GM21423 (cell line): Measurements from ENCODE around the gene CLCN4.

Source experiments
- ATAC-seq: cut with Tn5 transposase; IDR thresholded peaks from one replicate; pipeline ENCODE4 v1.9.1; 2021; ENCODE audit warnings: mild to moderate bottlenecking, moderate library complexity; ENCODE audit not compliant: unreplicated experiment

CLCN4 gene

GRCh38 chrX:10128386-10128785 lies 28.4 kb upstream of the CLCN4 start:
- no peak for ATAC-seq

- no peak for ATAC-seq
These were observed 27.5 kb upstream of the CLCN4 start for GRCh38 chrX:10129229-10129628.

GRCh38 chrX:10130354-10130753 lies 26.4 kb upstream of the CLCN4 start:
- no peak for ATAC-seq

GRCh38 chrX:10133980-10134676 lies 22.6 kb upstream of the CLCN4 start:
- no peak for ATAC-seq

GRCh38 chrX:10134921-10135320 lies 21.9 kb upstream of the CLCN4 start:
- ATAC-seq, result no peak

- no peak for ATAC-seq
These were observed 21.0 kb upstream of the CLCN4 start for GRCh38 chrX:10135561-10136399.

- ATAC-seq, result no peak
These were observed 18.0 kb upstream of the CLCN4 start for GRCh38 chrX:10138726-10139125.

GRCh38 chrX:10140264-10140663 lies 16.5 kb upstream of the CLCN4 start:
- no peak for ATAC-seq

- ATAC-seq, result no peak
These were observed 14.7 kb upstream of the CLCN4 start for GRCh38 chrX:10142041-10142599.

GRCh38 chrX:10143071-10143983 lies 13.4 kb upstream of the CLCN4 start:
- ATAC-seq, result no peak

- ATAC-seq, result no peak
These were observed 10.4 kb upstream of the CLCN4 start for GRCh38 chrX:10146346-10146745.

GRCh38 chrX:10152086-10152485 lies 4.7 kb upstream of the CLCN4 start:
- no peak for ATAC-seq

- ATAC-seq, result no peak
These were observed 1.6 kb upstream of the CLCN4 start for GRCh38 chrX:10155137-10155536.

GRCh38 chrX:10157032-10157341 lies 212 bp downstream of the CLCN4 start:
- no peak for ATAC-seq

GRCh38 chrX:10157543-10157942 lies 768 bp downstream of the CLCN4 start:
- ATAC-seq, result no peak

GRCh38 chrX:10158279-10159144 lies 1.7 kb downstream of the CLCN4 start:
- no peak for ATAC-seq

- ATAC-seq, result no peak
These were observed 2.3 kb downstream of the CLCN4 start for GRCh38 chrX:10159145-10159468.

GRCh38 chrX:10160211-10160610 lies 3.4 kb downstream of the CLCN4 start:
- no peak for ATAC-seq

- ATAC-seq, result no peak
These were observed 6.3 kb downstream of the CLCN4 start for GRCh38 chrX:10163031-10163430.

- ATAC-seq, result no peak
These were observed 8.1 kb downstream of the CLCN4 start for GRCh38 chrX:10164879-10165278.
